Measurements from ENCODE around the gene ACOT6.
A peak's percentile ranks its signal among the peaks of the same experiment; 100 is the strongest.
"Not testable (repeated sequence)": the region's sequence is repeated elsewhere in the genome, so short reads cannot be mapped to it uniquely, and the experiment has no call there.

The ACOT6 gene

GRCh38 chr14:73599499-73599898, 12.8 kb upstream of the ACOT6 start:
- DNase-seq (ENCODE audit: low read depth in 2 of 2): no peak

GRCh38 chr14:73602994-73603393, 9.3 kb upstream of the ACOT6 start:
- DNase-seq (ENCODE audit: low read depth in 2 of 2): no peak

GRCh38 chr14:73606271-73606670, 6.0 kb upstream of the ACOT6 start:
- DNase-seq (ENCODE audit: low read depth in 2 of 2): no peak

- DNase-seq (ENCODE audit: low read depth in 2 of 2): no peak
Measured at GRCh38 chr14:73607241-73607640, 5.1 kb upstream of the ACOT6 start.

DNA sequence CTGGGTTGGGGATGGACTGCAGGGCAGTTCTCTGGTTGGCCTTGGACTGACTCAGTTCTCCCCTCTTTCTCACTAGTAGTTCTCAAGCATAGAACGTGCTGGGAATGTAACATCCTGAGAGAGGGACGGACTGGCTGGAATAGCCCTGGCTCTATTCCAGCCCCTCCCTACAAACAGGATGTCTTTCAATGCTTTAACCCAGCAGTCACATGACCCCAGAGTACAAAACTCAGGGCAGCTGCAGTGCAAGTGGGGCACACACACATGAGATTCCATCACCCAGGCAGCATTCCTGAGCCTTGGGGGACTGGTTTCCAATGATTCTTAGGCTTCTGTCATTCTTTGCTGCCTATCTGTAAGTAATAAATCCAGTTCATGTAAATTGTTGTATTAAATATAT, 1.6 kb upstream of the ACOT6 start:
- no peak for DNase-seq (ENCODE audit: low read depth in 2 of 2)

- DNase-seq (ENCODE audit: low read depth in 2 of 2): no peak
Measured at GRCh38 chr14:73613046-73613383, 698 bp downstream of the ACOT6 start.

GRCh38 chr14:73613419-73613963, 1.2 kb downstream of the ACOT6 start:
- DNase-seq (ENCODE audit: low read depth in 2 of 2): no peak

DNA sequence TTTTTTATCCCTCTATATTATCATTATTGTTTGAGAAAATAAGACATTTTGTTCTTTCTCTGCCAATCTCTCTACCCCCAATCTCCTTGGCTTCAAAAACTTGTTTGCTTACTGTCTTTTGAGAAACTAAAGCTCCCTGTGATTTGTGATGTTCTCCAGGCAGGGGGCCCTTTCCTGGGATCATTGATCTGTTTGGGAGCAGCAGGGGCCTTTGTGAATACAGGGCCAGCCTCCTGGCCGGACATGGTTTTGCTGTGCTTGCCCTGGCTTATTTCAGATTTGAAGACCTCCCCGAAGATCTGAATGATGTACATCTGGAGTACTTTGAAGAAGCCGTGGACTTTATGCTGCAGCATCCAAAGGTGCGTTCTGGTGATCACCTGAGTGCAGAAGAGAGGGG, 4.5 kb downstream of the ACOT6 start:
- no peak for DNase-seq (ENCODE audit: low read depth in 2 of 2)

- DNase-seq (ENCODE audit: low read depth in 2 of 2): no peak
Measured at GRCh38 chr14:73619524-73619923, 7.2 kb downstream of the ACOT6 start.

- DNase-seq (ENCODE audit: low read depth in 2 of 2): no peak
Measured at GRCh38 chr14:73620268-73620667, 8.0 kb downstream of the ACOT6 start.

GRCh38 chr14:73623504-73624054, 11.3 kb downstream of the ACOT6 start:
- no peak for DNase-seq (ENCODE audit: low read depth in 2 of 2)

DNA sequence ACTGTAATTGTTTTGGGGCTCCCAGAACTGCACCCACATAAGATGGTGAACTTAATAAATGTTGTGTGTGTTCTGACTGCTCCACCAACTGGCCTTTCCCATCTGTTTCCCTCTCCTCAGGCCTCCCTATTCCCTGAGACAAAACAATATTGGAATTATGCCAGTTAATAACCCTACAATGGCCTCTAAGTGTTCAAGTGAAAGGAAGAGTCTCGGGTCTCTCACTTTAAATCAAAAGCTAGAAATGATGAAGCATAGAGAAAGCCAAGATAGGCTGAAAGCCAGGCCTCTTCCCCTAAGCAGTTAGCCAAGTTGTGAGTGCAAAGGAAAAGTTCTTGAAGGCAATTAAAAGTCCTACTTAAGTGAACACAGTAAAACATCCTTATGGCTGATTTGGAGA, 13.4 kb downstream of the ACOT6 start:
- no peak for DNase-seq (ENCODE audit: low read depth in 2 of 2)

GRCh38 chr14:73627151-73627558, 14.8 kb downstream of the ACOT6 start:
- no peak for DNase-seq (ENCODE audit: low read depth in 2 of 2)

DNA sequence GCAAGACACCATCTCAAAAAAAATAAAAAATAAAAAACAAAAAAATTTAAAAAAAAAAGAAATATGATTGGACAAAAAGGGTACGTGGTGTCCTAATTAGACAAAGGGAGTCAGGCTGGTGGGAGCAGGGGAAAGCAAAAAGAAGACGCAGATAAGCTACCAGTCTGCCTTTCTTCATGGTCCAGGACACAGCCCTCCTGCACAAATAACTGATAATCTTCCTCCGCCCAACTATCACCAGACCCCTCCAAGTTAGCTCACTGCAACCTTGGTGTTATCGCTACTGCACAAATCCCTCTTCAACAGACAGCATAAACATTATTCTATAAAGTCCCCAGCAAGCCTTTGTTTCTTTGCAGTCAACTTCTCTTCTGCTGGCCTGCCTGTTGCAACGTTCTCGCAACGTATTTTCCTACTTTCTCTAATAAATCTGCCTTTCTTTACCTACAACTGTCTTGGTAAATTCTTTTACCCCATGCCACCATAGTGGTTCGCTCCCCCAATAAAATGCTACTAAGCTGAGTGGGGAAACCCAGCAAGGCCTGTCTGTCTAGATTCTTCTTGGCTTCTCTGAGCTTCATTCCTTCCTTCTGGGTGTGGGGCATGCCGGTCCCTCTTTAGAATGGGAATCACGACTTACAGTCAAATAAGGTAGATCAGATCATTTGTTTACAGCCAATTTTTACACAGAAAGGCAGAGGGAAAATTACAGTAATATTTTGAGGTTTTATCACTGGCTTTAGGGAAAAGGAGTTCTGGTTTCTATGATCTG, 17.9 kb downstream of the ACOT6 start:
- no peak for DNase-seq (ENCODE audit: low read depth in 2 of 2)

GRCh38 chr14:73633116-73634010, 21.0 kb downstream of the ACOT6 start:
- DNase-seq (ENCODE audit: low read depth in 2 of 2): peak; percentile 25

DNA sequence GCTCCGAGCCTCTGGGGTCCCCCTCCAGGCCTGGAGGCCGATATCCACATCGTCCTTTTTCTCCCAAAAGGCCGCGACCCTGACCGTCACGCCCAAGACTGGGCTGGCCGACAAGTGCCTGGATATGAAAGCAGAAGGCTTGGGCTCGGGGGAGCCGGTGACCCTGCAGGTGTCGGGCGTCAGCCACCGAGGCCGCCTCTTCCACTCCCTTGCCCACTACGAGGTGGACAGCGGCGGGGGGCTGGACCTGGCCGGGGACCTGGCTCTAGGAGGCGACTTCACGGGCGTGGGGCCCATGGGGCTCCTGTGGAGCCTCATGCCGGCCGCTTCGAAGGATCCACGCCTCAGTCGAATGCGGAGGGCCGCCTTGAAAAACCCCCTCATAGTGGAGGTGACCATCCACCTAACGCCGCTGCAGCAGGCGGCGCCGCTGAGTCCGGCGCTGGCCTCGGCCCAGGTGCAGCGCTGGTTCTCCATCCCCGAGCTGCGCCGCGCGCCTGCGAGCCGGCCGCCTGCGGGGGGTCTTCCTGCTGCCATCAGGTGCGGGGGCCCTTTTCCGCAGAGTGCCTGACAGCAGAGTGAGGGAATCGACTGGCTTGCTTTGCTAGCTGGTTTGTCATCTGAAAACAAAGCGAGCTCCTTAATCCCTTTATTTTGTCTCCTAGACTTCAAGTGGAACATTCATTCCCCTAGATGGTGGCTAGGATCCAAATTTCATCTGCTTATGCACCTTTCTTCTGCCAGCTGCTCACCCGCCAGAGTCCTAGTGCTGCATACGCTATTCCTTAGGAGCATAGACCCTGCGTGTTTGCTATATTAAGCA, 21.9 kb downstream of the ACOT6 start:
- DNase-seq (ENCODE audit: low read depth in 2 of 2): no peak

- not testable (repeated sequence) for DNase-seq (ENCODE audit: low read depth in 2 of 2)
Measured at GRCh38 chr14:73636355-73636754, 24.0 kb downstream of the ACOT6 start.

DNA sequence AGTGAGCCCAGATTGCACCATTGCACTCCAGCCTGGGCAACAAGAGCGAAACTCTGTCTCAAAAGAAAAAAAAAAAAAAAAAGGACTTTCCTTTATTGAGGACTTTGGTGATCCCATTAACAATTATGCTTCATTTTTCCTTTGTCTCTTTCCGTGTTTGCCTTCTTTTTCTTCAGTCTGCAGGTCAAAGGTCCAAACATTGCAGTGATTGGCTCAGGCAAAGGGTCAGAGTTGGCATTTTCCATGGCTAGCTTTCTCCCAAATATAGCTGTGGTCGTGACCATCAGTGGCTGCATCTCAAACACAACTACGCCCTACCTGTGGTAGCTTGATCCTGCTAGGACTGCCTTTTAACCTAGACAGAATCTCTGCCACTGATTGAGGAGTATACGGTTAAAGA, 25.5 kb downstream of the ACOT6 start:
- no peak for DNase-seq (ENCODE audit: low read depth in 2 of 2)

DNA sequence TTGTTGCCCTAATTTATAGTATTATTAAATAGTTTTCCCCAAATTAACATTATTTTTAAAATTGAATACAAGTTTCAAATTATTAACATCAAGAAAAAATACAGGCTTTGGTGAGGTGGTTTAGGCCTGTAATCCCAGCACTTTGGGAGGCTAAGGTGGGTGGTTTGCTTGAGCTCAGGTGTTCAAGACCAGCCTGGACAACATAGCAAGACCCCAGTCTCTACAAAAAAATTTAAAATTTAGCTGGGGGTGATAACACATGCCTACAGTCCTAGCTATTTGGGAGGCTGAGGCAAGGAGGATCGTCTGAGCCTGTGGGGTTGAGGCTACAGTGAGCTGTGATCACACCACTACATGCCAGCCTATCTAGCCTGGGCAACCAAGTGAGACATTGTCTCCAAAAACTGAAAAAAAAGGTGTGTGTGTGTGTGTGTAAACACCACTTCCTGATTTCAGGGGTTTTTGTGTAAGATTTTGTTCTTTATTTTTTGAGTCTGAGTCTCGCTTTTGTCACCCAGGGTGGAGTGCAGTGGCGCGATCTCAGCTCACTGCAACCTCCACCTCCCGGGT, 28.6 kb downstream of the ACOT6 start:
- DNase-seq (ENCODE audit: low read depth in 2 of 2): no peak

GRCh38 chr14:73644531-73645247, 32.4 kb downstream of the ACOT6 start, which contains the start of gene DNAL1:
TSS of gene DNAL1 (plus strand) at chr14:73644986. CDS start at chr14:73645040, 54 bp downstream.
- peak; percentile 78 to 84 for DNase-seq (ENCODE audit: low read depth in 2 of 2)

DNA sequence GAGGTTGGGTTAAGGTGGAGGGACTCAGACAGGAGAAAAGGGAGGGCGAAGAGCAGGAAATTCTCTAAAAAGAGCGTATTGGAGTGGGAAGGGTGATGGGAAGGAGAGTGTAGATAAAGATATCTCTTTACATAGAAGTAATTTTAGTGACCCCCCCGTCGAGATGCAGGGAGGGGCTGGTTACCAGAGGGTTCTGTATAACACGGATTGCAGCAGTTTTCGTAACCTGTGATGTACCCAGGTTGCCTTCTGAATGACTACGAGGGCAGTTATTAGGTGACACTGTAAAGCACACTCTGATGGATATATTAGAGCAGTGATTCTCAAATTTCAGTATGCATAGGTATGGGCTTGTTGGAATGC, 32.9 kb downstream of the ACOT6 start:
- no peak for DNase-seq (ENCODE audit: low read depth in 2 of 2)
